Activated naive CD4-positive, alpha-beta T cell treated with anti-CD3 and anti-CD28 coated beads for 36 hours (primary cell): ENCODE measurements around the gene SMG6. TPM values are rescaled to one million over a fixed set of nuclear protein-coding genes. Genes with fewer than 3 reads are reported as not detected.
"Not testable (repeated sequence)": the region's sequence is repeated elsewhere in the genome, so short reads cannot be mapped to it uniquely, and the experiment has no call there.

Experiments
- CTCF ChIA-PET: fragments of 350-600 bp; sonication (Branson Sonifier 250); formaldehyde crosslinking; loops from one replicate; lab custom pipeline; 2021; ENCODE audit warnings: antibody characterized with exemption; lab: Charles Lee
- DNase-seq: peaks from one replicate; pipeline ENCODE4 v3.0.0-alpha.2; 2020
- H3K27ac Mint-ChIP-seq: one replicate; pipeline ENCODE4 v1.8.0; 2021; ENCODE audit warnings: mild to moderate bottlenecking, mixed read lengths
- H3K27me3 Mint-ChIP-seq: one replicate; pipeline ENCODE4 v1.8.0; 2021; ENCODE audit warnings: low read depth, mixed read lengths
- H3K36me3 Mint-ChIP-seq: one replicate; pipeline ENCODE4 v1.8.0; 2021; ENCODE audit warnings: low read depth, mixed read lengths
- H3K4me1 Mint-ChIP-seq: one replicate; pipeline ENCODE4 v1.8.0; 2021; ENCODE audit warnings: low read depth, mixed read lengths
- H3K4me3 Mint-ChIP-seq: one replicate; pipeline ENCODE4 v1.8.0; 2021; ENCODE audit warnings: mild to moderate bottlenecking, moderate library complexity, mixed read lengths
- H3K9me3 Mint-ChIP-seq: one replicate; pipeline ENCODE4 v1.8.0; 2021; ENCODE audit warnings: mixed read lengths
- intact Hi-C: fragments of 100-400 bp; cut with micrococcal nuclease; formaldehyde crosslinking; loops from one replicate; pipeline ENCODE4 v1.15.1; 2023
- microRNA-seq: library from miRNA; unstranded; fragments of <30 nt; microRNA quantifications from one replicate; pipeline ENCODE4 v1.2.0, GENCODE V29; 2022; ENCODE audit warnings: borderline microRNAs expressed, borderline replicate concordance
- total RNA-seq, 2 experiments: library from RNA; stranded (reverse); gene quantifications; one replicate each; pipeline ENCODE4 v1.2.3, GENCODE V29; 2021

SMG6 gene
- total RNA-seq, 2 experiments from 2014 or later, result 18.8 to 20.7 TPM

- Mint-ChIP-seq H3K27me3 (peaks cover 7% of the 10 kb centered on the region), H3K36me3 (no peaks in the 10 kb centered on the region), H3K4me3 (no peak overlapping the region), H3K9me3 (no peaks in the 10 kb centered on the region), H3K27ac (no peak overlapping the region), H3K4me1 (no peaks in the 10 kb centered on the region)
- intact Hi-C loops, result no loop called here
- no peak for DNase-seq
- CTCF ChIA-PET, result no interaction called here
These were observed 288.3 kb downstream of the SMG6 start for GRCh38 chr17:2015314-2015713.

GRCh38 chr17:2013994-2014317 is 289.6 kb downstream of the SMG6 start:
- no peaks in the 10 kb centered on the region for H3K9me3 Mint-ChIP-seq
- no peak overlapping the region for H3K27ac Mint-ChIP-seq
- H3K36me3 Mint-ChIP-seq, result no peaks in the 10 kb centered on the region
- CTCF ChIA-PET, result no interaction called here
- intact Hi-C loops, result no loop called here
- H3K4me1 Mint-ChIP-seq, result no peaks in the 10 kb centered on the region
- peaks cover 7% of the 10 kb centered on the region for H3K27me3 Mint-ChIP-seq
- DNase-seq, result no peak
- H3K4me3 Mint-ChIP-seq, result no peak overlapping the region

GRCh38 chr17:2013220-2013993 is 290.2 kb downstream of the SMG6 start:
- H3K36me3 Mint-ChIP-seq, H3K9me3 Mint-ChIP-seq, H3K4me3 Mint-ChIP-seq, H3K27me3 Mint-ChIP-seq, CTCF ChIA-PET, H3K27ac Mint-ChIP-seq, DNase-seq, intact Hi-C loops, H3K4me1 Mint-ChIP-seq: not testable (repeated sequence)

DNA sequence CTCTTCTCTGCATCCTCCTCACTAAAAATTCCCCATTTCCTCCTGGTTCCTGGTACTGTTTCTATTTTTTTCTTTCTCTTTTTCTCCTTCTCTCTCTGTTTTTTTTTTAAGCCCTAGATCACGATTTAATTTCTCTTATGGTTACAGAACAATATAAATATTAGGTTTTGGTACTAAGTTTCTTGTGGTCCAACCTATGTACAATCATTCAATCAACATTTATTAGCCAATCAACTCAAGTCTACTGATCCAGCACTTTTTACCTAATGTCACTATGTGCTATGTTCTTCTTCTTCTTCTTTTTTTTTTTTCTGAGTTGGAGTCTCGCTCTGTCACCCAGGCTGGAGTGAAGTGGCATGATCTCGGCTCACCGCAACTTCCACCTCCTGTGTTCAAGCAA is 291.1 kb downstream of the SMG6 start:
- no peaks in the 10 kb centered on the region for H3K9me3 Mint-ChIP-seq
- no peaks in the 10 kb centered on the region for H3K4me1 Mint-ChIP-seq
- H3K27me3 Mint-ChIP-seq, result peaks cover 7% of the 10 kb centered on the region
- no peak overlapping the region for H3K27ac Mint-ChIP-seq
- intact Hi-C loops, result no loop called here
- no peak overlapping the region for H3K4me3 Mint-ChIP-seq
- no peak for DNase-seq
- H3K36me3 Mint-ChIP-seq, result no peaks in the 10 kb centered on the region
- CTCF ChIA-PET, result no interaction called here

- CTCF ChIA-PET, result interaction anchor here (0.6 kb wide), 1 partner anchor 131 kb away, joined by 3 read pairs; no protein-coding TSS in a partner anchor
- intact Hi-C loops, result no loop called here
These were observed 291.9 kb downstream of the SMG6 start for GRCh38 chr17:2011411-2012371.

More at GRCh38 chr17:2011411-2012371, 291.9 kb downstream of the SMG6 start:
- DNase-seq, result no peak
- H3K27ac Mint-ChIP-seq, result no peak overlapping the region
- H3K4me3 Mint-ChIP-seq, result no peak overlapping the region
- no peaks in the 10 kb centered on the region for H3K9me3 Mint-ChIP-seq
- no peaks in the 10 kb centered on the region for H3K4me1 Mint-ChIP-seq
- no peaks in the 10 kb centered on the region for H3K36me3 Mint-ChIP-seq
- peaks cover 7% of the 10 kb centered on the region for H3K27me3 Mint-ChIP-seq

Small RNA genes within 50 kb of the gene (microRNA-seq; reads per million reads assigned to microRNA genes)
- 968 reads per million, percentile 83 among the genes with 10 or more reads in this experiment for gene MIR132
- 23.0 reads per million, percentile 38 among the genes with 10 or more reads in this experiment for gene MIR212

Other genes with a start within 250 kb of the SMG6 start
- 10 to 100 TPM; 14.8 TPM for gene HIC1, start 248.7 kb downstream of the SMG6 start, total RNA-seq
- gene SRR, start 165 bp upstream of the SMG6 start, total RNA-seq, result 10 to 100 TPM in 1 of 2 experiments, 1 to 10 TPM in 1; 8.9 to 10.2 TPM
- gene TSR1, start 32.7 kb upstream of the SMG6 start, total RNA-seq, result 10 to 100 TPM; 51.1 to 51.5 TPM
- 10 to 100 TPM; 20.3 to 22.0 TPM for gene SGSM2, start 33.7 kb upstream of the SMG6 start, total RNA-seq
- 10 to 100 TPM; 13.1 to 17.0 TPM for gene MNT, start 97.3 kb upstream of the SMG6 start, total RNA-seq
- 10 to 100 TPM; 44.8 to 45.5 TPM for gene METTL16, start 208.1 kb upstream of the SMG6 start, total RNA-seq